GM23338 (cell line): ENCODE results near the gene UBAC2.

ENCODE experiments used
- EZH2 ChIP-seq: fragments of 200-600 bp; sonication (generic); IDR thresholded peaks from one replicate; pipeline ENCODE4 v1.8.0; 2017; ENCODE audit warnings: antibody characterized with exemption, mild to moderate bottlenecking, low read depth; ENCODE audit not compliant: unreplicated experiment
- POLR2AphosphoS5 ChIP-seq: IDR thresholded peaks from 2 replicates; pipeline ENCODE4 v1.6.1; 2016; ENCODE audit warnings: antibody characterized with exemption, low read depth

GRCh38 chr13:99382428-99383133 lies 181.9 kb downstream of the UBAC2 start:
- TF ChIP-seq EZH2 (no peak), POLR2AphosphoS5 (no peak)
